Naive B cell (primary cell): ENCODE results near the gene PARVA. TPM values are rescaled to one million over a fixed set of nuclear protein-coding genes. Genes with fewer than 3 reads are reported as not detected.
A peak's percentile ranks its signal among the peaks of the same experiment; 100 is the strongest.

ENCODE experiments used
- ATAC-seq, 2 donors: fragments of 150-1000 bp; cut with Tn5 transposase; 2 replicates each; pipeline ENCODE4 v1.10.0; 2021; ENCODE audit warnings: low read depth in 2 of 2, mild to moderate bottlenecking in 2 of 2, moderate library complexity in 2 of 2
- DNase-seq: peaks from one replicate; pipeline ENCODE4 v3.0.0; 2022
- H3K27ac Mint-ChIP-seq, 6 donors: one replicate each; pipeline ENCODE4 v1.8.0; 2020 to 2022; ENCODE audit warnings: mild to moderate bottlenecking in 6 of 6, mixed read lengths in 6 of 6, moderate library complexity in 5 of 6, inconsistent platforms in 2 of 6
- H3K27me3 Mint-ChIP-seq, 3 donors: one replicate each; pipeline ENCODE4 v1.8.0; 2021 to 2022; ENCODE audit warnings: mixed read lengths in 3 of 3, mild to moderate bottlenecking in 1 of 3
- H3K36me3 Mint-ChIP-seq, 2 donors: one replicate each; pipeline ENCODE4 v1.8.0; 2020 to 2022; ENCODE audit warnings: mixed read lengths in 2 of 2, inconsistent platforms in 1 of 2, mild to moderate bottlenecking in 1 of 2
- H3K4me1 Mint-ChIP-seq, 3 donors: one replicate each; pipeline ENCODE4 v1.8.0; 2020 to 2022; ENCODE audit warnings: mixed read lengths in 3 of 3, inconsistent platforms in 1 of 3, mild to moderate bottlenecking in 1 of 3, moderate library complexity in 1 of 3
- H3K4me3 Mint-ChIP-seq, 8 donors: one replicate each; pipeline ENCODE4 v1.8.0; 2020 to 2022; ENCODE audit warnings: mild to moderate bottlenecking in 8 of 8, mixed read lengths in 8 of 8, moderate library complexity in 8 of 8, inconsistent platforms in 2 of 8
- H3K9me3 Mint-ChIP-seq, 7 donors: one replicate each; pipeline ENCODE4 v1.8.0; 2020 to 2022; ENCODE audit warnings: mixed read lengths in 7 of 7, mild to moderate bottlenecking in 5 of 7, inconsistent platforms in 2 of 7, moderate library complexity in 1 of 7
- polyA plus RNA-seq, 6 donors: library from polyadenylated mRNA; unstranded; fragments of 300-500 nt; fragmentation: Illumina TruSeq; gene quantifications; one replicate each; pipeline ENCODE4 v1.2.3, GENCODE V29; 2021; ENCODE audit warnings: low read depth in 6 of 6

The PARVA gene
- polyA plus RNA-seq, 6 donors from 2014 or later, result not detected

- ATAC-seq (no peak), DNase-seq (no peak)
- Mint-ChIP-seq H3K27me3 (peaks cover 6 to 13% (median 7%) of the 10 kb centered on the region in 3 donors), H3K4me1 (no peaks in the 10 kb centered on the region), H3K27ac (no peak overlapping the region), H3K4me3 (no peak overlapping the region), H3K9me3 (peaks cover 0 to 9% (median 4%) of the 10 kb centered on the region in 7 donors), H3K36me3 (no peaks in the 10 kb centered on the region)
Measured at GRCh38 chr11:12472401-12473005, 95.1 kb downstream of the PARVA start.

- Mint-ChIP-seq H3K4me3 (no peak overlapping the region), H3K27me3 (peaks cover 6 to 7% (median 6%) of the 10 kb centered on the region in 3 donors), H3K36me3 (no peaks in the 10 kb centered on the region), H3K27ac (peak overlapping the region in 1 of 6 donors; percentile 39), H3K4me1 (no peaks in the 10 kb centered on the region), H3K9me3 (peaks cover 0 to 8% (median 4%) of the 10 kb centered on the region in 7 donors)
- no peak for ATAC-seq
- DNase-seq, result no peak
Measured at GRCh38 chr11:12473381-12473780, 96.0 kb downstream of the PARVA start.

GRCh38 chr11:12474871-12475270 lies 97.5 kb downstream of the PARVA start:
- H3K9me3 Mint-ChIP-seq, result peaks cover 0 to 8% (median 4%) of the 10 kb centered on the region in 7 donors
- peaks cover 6 to 7% (median 6%) of the 10 kb centered on the region in 3 donors for H3K27me3 Mint-ChIP-seq
- no peak for DNase-seq
- H3K36me3 Mint-ChIP-seq, result no peaks in the 10 kb centered on the region
- H3K4me1 Mint-ChIP-seq, result no peaks in the 10 kb centered on the region
- peak overlapping the region in 1 of 6 donors; percentile 18 for H3K27ac Mint-ChIP-seq
- ATAC-seq, result no peak
- no peak overlapping the region for H3K4me3 Mint-ChIP-seq

- peak overlapping the region in 1 of 6 donors; percentile 3 for H3K27ac Mint-ChIP-seq
- H3K4me3 Mint-ChIP-seq, result no peak overlapping the region
- peaks cover 0 to 4% (median 2%) of the 10 kb centered on the region in 7 donors for H3K9me3 Mint-ChIP-seq
- no peak for ATAC-seq
- H3K4me1 Mint-ChIP-seq, result no peaks in the 10 kb centered on the region
- DNase-seq, result no peak
- no peaks in the 10 kb centered on the region for H3K36me3 Mint-ChIP-seq
- peaks cover 0 to 6% (median 0%) of the 10 kb centered on the region in 3 donors for H3K27me3 Mint-ChIP-seq
Measured at GRCh38 chr11:12478743-12479142, 101.4 kb downstream of the PARVA start.

DNA sequence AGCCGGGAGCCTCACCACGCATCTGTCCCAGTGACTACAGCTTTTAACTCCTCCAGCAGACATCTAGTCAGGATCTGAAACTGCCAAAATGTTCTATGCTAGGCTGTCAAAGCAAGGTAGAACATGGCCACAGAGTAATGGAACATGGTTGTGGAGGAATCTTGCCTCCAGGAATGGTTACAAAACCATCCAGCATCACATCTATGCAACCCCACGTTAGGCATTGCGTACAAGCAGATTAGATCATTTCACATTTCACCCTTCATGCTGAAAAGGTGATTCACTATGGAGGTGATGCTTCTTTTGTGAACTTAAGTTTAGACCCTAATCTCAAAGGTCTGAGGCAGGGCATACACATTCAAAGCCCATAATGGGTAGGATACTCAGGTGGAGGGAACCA lies 103.0 kb downstream of the PARVA start:
- Mint-ChIP-seq H3K4me1 (no peaks in the 10 kb centered on the region), H3K4me3 (no peak overlapping the region)

DNA sequence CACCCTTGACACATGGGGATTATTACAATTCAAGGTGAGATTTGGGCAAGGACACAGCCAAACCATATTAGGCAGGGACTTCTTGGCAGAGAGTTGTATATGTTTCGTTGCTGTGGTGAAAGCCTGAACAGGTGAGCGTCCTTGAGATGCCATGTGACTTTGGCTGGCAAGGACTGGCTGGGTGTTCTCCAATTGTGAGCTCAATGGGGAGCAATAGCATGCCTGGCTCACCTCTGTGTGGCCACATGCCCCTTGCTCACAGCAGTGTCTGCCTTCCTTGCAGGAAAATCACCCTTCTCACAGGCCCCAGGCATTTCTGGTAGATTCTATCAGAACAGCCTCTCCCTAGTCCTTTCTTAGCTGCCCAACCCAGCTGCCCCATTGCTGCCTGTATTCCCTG lies 105.5 kb downstream of the PARVA start:
- H3K9me3 Mint-ChIP-seq, result peaks cover 0 to 9% (median 5%) of the 10 kb centered on the region in 7 donors
- no peak for ATAC-seq
- H3K36me3 Mint-ChIP-seq, result peaks cover 0 to 5% of the 10 kb centered on the region in 2 donors
- H3K27me3 Mint-ChIP-seq, result no peaks in the 10 kb centered on the region
- DNase-seq, result no peak
- no peak overlapping the region for H3K27ac Mint-ChIP-seq
- no peak overlapping the region for H3K4me3 Mint-ChIP-seq
- no peaks in the 10 kb centered on the region for H3K4me1 Mint-ChIP-seq

More for the DNA sequence above, 103.0 kb downstream of the PARVA start:
- ATAC-seq (no peak), DNase-seq (no peak)
- Mint-ChIP-seq H3K36me3 (no peaks in the 10 kb centered on the region), H3K9me3 (peaks cover 0 to 4% (median 3%) of the 10 kb centered on the region in 7 donors), H3K27me3 (peaks cover 0 to under 1% (median 0%) of the 10 kb centered on the region in 3 donors), H3K27ac (no peak overlapping the region)

- H3K4me3 Mint-ChIP-seq, result no peak overlapping the region
- DNase-seq (no peak), ATAC-seq (no peak)
- peaks cover 0 to 17% (median 7%) of the 10 kb centered on the region in 7 donors for H3K9me3 Mint-ChIP-seq
- H3K4me1 Mint-ChIP-seq, result no peaks in the 10 kb centered on the region
- H3K27ac Mint-ChIP-seq, result peak overlapping the region in 1 of 6 donors; percentile 28
- peaks cover 0 to 5% of the 10 kb centered on the region in 2 donors for H3K36me3 Mint-ChIP-seq
- no peaks in the 10 kb centered on the region for H3K27me3 Mint-ChIP-seq
Measured at GRCh38 chr11:12483604-12484003, 106.2 kb downstream of the PARVA start.

- Mint-ChIP-seq H3K4me1 (no peaks in the 10 kb centered on the region), H3K27ac (no peak overlapping the region), H3K27me3 (no peaks in the 10 kb centered on the region), H3K4me3 (no peak overlapping the region), H3K9me3 (peaks cover 5 to 30% (median 13%) of the 10 kb centered on the region in 7 donors), H3K36me3 (peaks cover 9 to 11% of the 10 kb centered on the region in 2 donors)
- ATAC-seq (no peak), DNase-seq (no peak)
Measured at GRCh38 chr11:12485328-12485727, 108.0 kb downstream of the PARVA start.

DNA sequence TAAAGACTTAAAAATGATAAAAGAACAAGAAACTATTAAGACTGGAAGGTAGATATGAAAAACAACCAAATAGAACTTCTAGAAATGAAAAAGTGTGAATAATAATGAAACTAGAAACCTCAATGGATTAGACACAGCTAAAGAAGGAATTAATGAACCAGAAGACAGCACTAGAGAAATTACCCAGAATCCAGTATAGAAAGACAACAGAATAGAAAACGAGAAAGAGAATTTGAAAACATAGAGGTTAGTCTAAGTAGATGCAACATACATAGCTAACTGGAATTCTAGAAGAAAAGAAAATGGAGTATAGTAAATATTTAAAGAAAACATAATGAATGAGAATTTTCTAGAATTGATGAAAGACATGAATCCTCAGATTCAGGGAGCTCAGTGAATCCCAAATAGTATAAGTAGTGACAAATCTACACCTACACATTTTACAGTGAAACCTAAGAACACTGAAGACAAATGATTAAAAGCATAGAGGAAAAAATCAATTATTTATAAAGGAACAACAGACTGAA lies 111.9 kb downstream of the PARVA start:
- Mint-ChIP-seq H3K4me3 (no peak overlapping the region), H3K36me3 (peaks cover 9 to 11% of the 10 kb centered on the region in 2 donors), H3K9me3 (peaks cover 6 to 30% (median 14%) of the 10 kb centered on the region in 7 donors), H3K27me3 (no peaks in the 10 kb centered on the region), H3K4me1 (no peaks in the 10 kb centered on the region), H3K27ac (no peak overlapping the region)
- no peak for ATAC-seq
- DNase-seq, result no peak

- H3K9me3 Mint-ChIP-seq, result peaks cover 0 to 4% (median 2%) of the 10 kb centered on the region in 7 donors
- no peak overlapping the region for H3K4me3 Mint-ChIP-seq
- H3K27ac Mint-ChIP-seq, result no peak overlapping the region
- DNase-seq (no peak), ATAC-seq (no peak)
- no peaks in the 10 kb centered on the region for H3K4me1 Mint-ChIP-seq
- H3K27me3 Mint-ChIP-seq, result peaks cover 0 to 5% (median 0%) of the 10 kb centered on the region in 3 donors
- peaks cover 0 to under 1% of the 10 kb centered on the region in 2 donors for H3K36me3 Mint-ChIP-seq
Measured at GRCh38 chr11:12494699-12495098, 117.3 kb downstream of the PARVA start.

GRCh38 chr11:12496181-12497025 lies 119.0 kb downstream of the PARVA start:
- ATAC-seq, result no peak
- Mint-ChIP-seq H3K4me1 (no peaks in the 10 kb centered on the region), H3K36me3 (no peaks in the 10 kb centered on the region), H3K27ac (no peak overlapping the region), H3K4me3 (no peak overlapping the region), H3K9me3 (peaks cover 0 to 2% (median 0%) of the 10 kb centered on the region in 7 donors), H3K27me3 (peaks cover 0 to 5% (median 0%) of the 10 kb centered on the region in 3 donors)
- DNase-seq, result no peak

DNA sequence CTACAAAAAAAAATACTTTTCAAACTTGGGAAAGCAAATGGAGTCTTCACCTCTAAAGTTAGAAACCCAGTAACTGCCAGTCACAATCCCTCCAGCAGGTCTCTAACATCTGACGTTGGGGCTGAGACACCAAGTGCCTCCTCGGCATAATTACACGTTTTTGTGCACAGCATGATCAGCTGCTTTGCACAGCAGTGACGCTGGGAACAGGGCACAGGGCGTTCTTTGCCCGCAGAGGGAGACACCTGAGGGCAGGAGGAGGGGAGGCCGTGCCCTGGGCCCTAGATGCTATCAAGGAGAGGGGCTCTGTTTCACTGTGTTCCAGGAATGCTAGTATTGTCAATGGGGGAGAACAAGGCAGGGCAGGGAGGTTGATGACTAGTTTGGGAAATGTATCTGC lies 120.1 kb downstream of the PARVA start:
- H3K4me3 Mint-ChIP-seq, result no peak overlapping the region
- peaks cover 0 to 2% (median 0%) of the 10 kb centered on the region in 7 donors for H3K9me3 Mint-ChIP-seq
- no peaks in the 10 kb centered on the region for H3K4me1 Mint-ChIP-seq

DNA sequence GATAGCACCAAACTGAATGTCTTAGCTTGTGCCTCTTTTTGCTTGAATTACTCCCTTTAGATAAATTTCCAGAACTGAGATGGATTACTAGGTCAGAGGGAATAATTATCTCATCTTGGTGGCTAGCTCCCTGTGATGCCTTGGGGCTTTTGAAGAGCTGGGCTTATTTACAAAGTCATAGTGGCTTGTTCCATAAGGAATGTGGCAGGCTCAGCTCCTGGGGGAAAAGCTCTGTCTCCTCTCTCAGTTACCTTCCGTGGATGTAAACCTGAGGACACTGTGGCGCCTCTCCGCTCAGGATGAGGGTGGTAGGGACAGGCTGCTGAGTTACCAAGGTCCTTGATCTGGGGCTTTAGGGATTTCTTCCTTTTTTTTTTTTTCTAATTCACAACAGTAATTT lies 121.7 kb downstream of the PARVA start:
- H3K9me3 Mint-ChIP-seq, result peaks cover 0 to 4% (median 0%) of the 10 kb centered on the region in 7 donors
- no peak overlapping the region for H3K4me3 Mint-ChIP-seq
- ATAC-seq, result no peak
- H3K36me3 Mint-ChIP-seq, result no peaks in the 10 kb centered on the region
- DNase-seq, result no peak
- no peak overlapping the region for H3K27ac Mint-ChIP-seq
- H3K4me1 Mint-ChIP-seq, result no peaks in the 10 kb centered on the region
- peaks cover 0 to 5% (median 0%) of the 10 kb centered on the region in 3 donors for H3K27me3 Mint-ChIP-seq

More for the DNA sequence above, 120.1 kb downstream of the PARVA start:
- no peak for DNase-seq
- H3K27me3 Mint-ChIP-seq, result peaks cover 0 to 5% (median 0%) of the 10 kb centered on the region in 3 donors
- ATAC-seq, result no peak
- H3K36me3 Mint-ChIP-seq, result no peaks in the 10 kb centered on the region
- H3K27ac Mint-ChIP-seq, result peak overlapping the region in 1 of 6 donors; percentile 31
